Tibial nerve (tissue), 3 donors: Measurements from ENCODE around the gene DENND4C.
"Not testable (repeated sequence)": the region's sequence is repeated elsewhere in the genome, so short reads cannot be mapped to it uniquely, and the experiment has no call there.

Experiments
- CTCF ChIP-seq, 5 experiments: fragments of 200-600 bp in 3 of 5; fragments of 450-650 bp in 2 of 5; sonication (generic) in 3 of 5; IDR thresholded peaks; one replicate each; pipeline ENCODE4 v1.5.1; 2016 to 2019; ENCODE audit warnings: antibody characterized with exemption in 5 of 5, mild to moderate bottlenecking in 3 of 5, moderate library complexity in 2 of 5
- POLR2A ChIP-seq, 2 donors: fragments of 450-650 bp; IDR thresholded peaks; one replicate each; pipeline ENCODE4 v1.6.1; 2017; ENCODE audit warnings: antibody characterized with exemption in 2 of 2, mild to moderate bottlenecking in 2 of 2, moderate library complexity in 2 of 2

- not testable (repeated sequence) for TF ChIP-seq POLR2A, CTCF (IDR thresholded peaks at IDR 0.05)
These were observed 172.7 kb downstream of the DENND4C start for GRCh38 chr9:19403231-19403630.
